GM23248 (cell line): Measurements from ENCODE around the gene GARNL3. TPM values are rescaled to one million over a fixed set of nuclear protein-coding genes. Genes with fewer than 3 reads are reported as not detected.
A peak's percentile ranks its signal among the peaks of the same experiment; 100 is the strongest.

Source experiments
- DNase-seq: peaks from one replicate; pipeline ENCODE4 v3.0.0-alpha.2; 2015
- H2AFZ ChIP-seq: fragments of 200-600 bp; sonication (generic); 2 replicates; pipeline ENCODE4 v1.6.1; 2016; ENCODE audit warnings: antibody characterized with exemption
- H3F3A ChIP-seq: fragments of 200-600 bp; sonication (generic); 2 replicates; pipeline ENCODE4 v1.6.1; 2016; ENCODE audit warnings: mild to moderate bottlenecking, antibody characterized with exemption, mixed run types; ENCODE audit not compliant: insufficient read depth
- H3K27ac ChIP-seq: fragments of 200-600 bp; sonication (generic); 2 replicates; pipeline ENCODE4 v1.5.1; 2016; ENCODE audit warnings: mild to moderate bottlenecking
- H3K27me3 ChIP-seq: fragments of 200-600 bp; sonication (generic); replicated peaks from 2 replicates; pipeline ENCODE4 v1.6.1; 2016; ENCODE audit warnings: mild to moderate bottlenecking; ENCODE audit not compliant: insufficient read depth
- H3K36me3 ChIP-seq: fragments of 200-600 bp; sonication (generic); 2 replicates; pipeline ENCODE4 v1.6.1; 2016; ENCODE audit warnings: low read depth, mild to moderate bottlenecking
- H3K4me1 ChIP-seq: fragments of 200-600 bp; sonication (generic); 2 replicates; pipeline ENCODE4 v1.6.1; 2016; ENCODE audit warnings: mild to moderate bottlenecking; ENCODE audit not compliant: insufficient read depth
- H3K4me2 ChIP-seq: fragments of 200-600 bp; sonication (generic); one replicate; pipeline ENCODE4 v1.6.1; 2016; ENCODE audit warnings: mild to moderate bottlenecking; ENCODE audit not compliant: unreplicated experiment
- H3K4me3 ChIP-seq: fragments of 200-600 bp; sonication (generic); 2 replicates; pipeline ENCODE4 v1.5.1; 2016; ENCODE audit warnings: mild to moderate bottlenecking
- H3K79me2 ChIP-seq: fragments of 200-600 bp; sonication (generic); 2 replicates; pipeline ENCODE4 v1.6.1; 2016; ENCODE audit warnings: mild to moderate bottlenecking; ENCODE audit not compliant: insufficient read depth
- H3K9ac ChIP-seq: fragments of 200-600 bp; sonication (generic); 2 replicates; pipeline ENCODE4 v1.6.1; 2016; ENCODE audit warnings: mild to moderate bottlenecking
- H3K9me2 ChIP-seq: fragments of 200-600 bp; sonication (generic); 2 replicates; pipeline ENCODE4 v1.6.1; 2016; ENCODE audit warnings: mixed run types, mild to moderate bottlenecking, moderate library complexity; ENCODE audit not compliant: insufficient read depth
- H3K9me3 ChIP-seq: fragments of 200-600 bp; sonication (generic); one replicate; pipeline ENCODE4 v1.6.1; 2017; ENCODE audit warnings: low read depth
- H4K20me1 ChIP-seq: fragments of 200-600 bp; sonication (generic); 2 replicates; pipeline ENCODE4 v1.6.0; 2016; ENCODE audit not compliant: insufficient read depth
- EZH2 ChIP-seq: fragments of 200-600 bp; sonication (generic); IDR thresholded peaks from 2 replicates; pipeline ENCODE4 v1.6.1; 2018; ENCODE audit warnings: antibody characterized with exemption, mild to moderate bottlenecking; ENCODE audit not compliant: insufficient read depth, poor library complexity, severe bottlenecking
- EZH2phosphoT487 ChIP-seq: fragments of 200-600 bp; sonication (generic); IDR thresholded peaks from 2 replicates; pipeline ENCODE4 v1.6.1; 2018; ENCODE audit warnings: antibody characterized with exemption, moderate library complexity, mild to moderate bottlenecking, low read depth; ENCODE audit not compliant: insufficient read depth
- whole genome bisulfite sequencing, 2 experiments: methylation state at CpG; one replicate each; pipeline ENCODE4 v1.1.6; 2015 to 2017; ENCODE audit warnings: low lambda C conversion rate in 2 of 2, low coverage in 1 of 2; ENCODE audit errors: missing lambda C conversion rate in 2 of 2; 5-methylcytosine and 5-hydroxymethylcytosine counted together
- in situ Hi-C: fragments of 300-500 bp; cut with MboI; formaldehyde crosslinking; loops from 2 replicates; pipeline ENCODE4 v1.15.0; 2020
- polyA plus RNA-seq: library from polyadenylated mRNA; unstranded; fragments of >200 nt; fragmentation: Nextera tagmentation; extraction: Ambion mirVana; gene quantifications from 2 replicates; pipeline ENCODE4 v1.2.1, GENCODE V29; 2016
- total RNA-seq: library from RNA; depleted of rRNA; stranded (reverse); fragments of >200 nt; shearing (Covaris generic); gene quantifications from 2 replicates; pipeline ENCODE4 v1.2.3, GENCODE V29; 2014

Gene GARNL3
- total and polyA plus RNA-seq, 2 experiments from 2014 or later, result 0.43 to 1.3 TPM

GRCh38 chr9:127388037-127388855 lies 123.7 kb downstream of the GARNL3 start:
- Histone ChIP-seq H3K27ac (no peak overlapping the region), H3F3A (peaks cover 8% of the 10 kb centered on the region), H3K9me2 (no peaks in the 10 kb centered on the region), H3K9me3 (no peaks in the 10 kb centered on the region), H3K79me2 (no peaks in the 10 kb centered on the region), H3K4me3 (no peak overlapping the region), H3K36me3 (no peaks in the 10 kb centered on the region), H4K20me1 (no peaks in the 10 kb centered on the region), H3K4me2 (no peak overlapping the region), H3K4me1 (0 out of 2 replicates have a peak, but pooled peaks cover 9% of the 10 kb centered on the region), H3K9ac (no peak overlapping the region), H3K27me3 (peaks cover 65% of the 10 kb centered on the region), H2AFZ (no peak overlapping the region)
- TF ChIP-seq EZH2phosphoT487 (peak; percentile 99), EZH2 (no peak)
- in situ Hi-C loops, result no loop called here
- WGBS, 2 experiments, result 52 to 53% methylated on average over 10 of the region's 10 CpGs
- DNase-seq, result peak; percentile 87

- H2AFZ ChIP-seq, result no peak overlapping the region
- no peaks in the 10 kb centered on the region for H3K9me3 ChIP-seq
- 0 out of 2 replicates have a peak, but pooled peaks cover 9% of the 10 kb centered on the region for H3K4me1 ChIP-seq
- no peak overlapping the region for H3K4me2 ChIP-seq
- peaks cover 8% of the 10 kb centered on the region for H3F3A ChIP-seq
- no peak overlapping the region for H3K27ac ChIP-seq
- H3K9ac ChIP-seq, result no peak overlapping the region
- DNase-seq, result no peak
- no peaks in the 10 kb centered on the region for H3K79me2 ChIP-seq
- no peak for TF ChIP-seq EZH2
- no peak for TF ChIP-seq EZH2phosphoT487
- in situ Hi-C loops, result no loop called here
- no peak overlapping the region for H3K4me3 ChIP-seq
- H3K9me2 ChIP-seq, result no peaks in the 10 kb centered on the region
- no peaks in the 10 kb centered on the region for H4K20me1 ChIP-seq
- H3K27me3 ChIP-seq, result peaks cover 63% of the 10 kb centered on the region
- 79 to 88% methylated on average over 6 of the region's 6 CpGs for WGBS, 2 experiments
- H3K36me3 ChIP-seq, result no peaks in the 10 kb centered on the region
Measured at GRCh38 chr9:127388856-127389238, 124.3 kb downstream of the GARNL3 start.

GRCh38 chr9:127389381-127390247 lies 125.0 kb downstream of the GARNL3 start:
- Histone ChIP-seq H3K9me3 (no peaks in the 10 kb centered on the region), H3K9ac (no peak overlapping the region), H3K79me2 (no peaks in the 10 kb centered on the region), H3K27ac (no peak overlapping the region), H3K4me1 (0 out of 2 replicates have a peak, but pooled peaks cover 9% of the 10 kb centered on the region), H3K36me3 (no peaks in the 10 kb centered on the region), H3K4me3 (no peak overlapping the region), H3F3A (peaks cover 8% of the 10 kb centered on the region), H2AFZ (no peak overlapping the region), H3K4me2 (no peak overlapping the region), H4K20me1 (no peaks in the 10 kb centered on the region), H3K27me3 (peaks cover 57% of the 10 kb centered on the region), H3K9me2 (no peaks in the 10 kb centered on the region)
- WGBS, 2 experiments, result 60 to 63% methylated on average over 4 of the region's 4 CpGs
- TF ChIP-seq EZH2, result no peak
- no peak for TF ChIP-seq EZH2phosphoT487
- DNase-seq, result no peak
- in situ Hi-C loops, result no loop called here

GRCh38 chr9:127390248-127390545 lies 125.6 kb downstream of the GARNL3 start:
- no peak for DNase-seq
- peaks cover 58% of the 10 kb centered on the region for H3K27me3 ChIP-seq
- WGBS, 2 experiments, result 50 to 53% methylated on average over 2 of the region's 2 CpGs

More at GRCh38 chr9:127390248-127390545, 125.6 kb downstream of the GARNL3 start:
- Histone ChIP-seq H3K36me3 (no peaks in the 10 kb centered on the region), H4K20me1 (no peaks in the 10 kb centered on the region), H3K9ac (no peak overlapping the region), H3K9me3 (no peaks in the 10 kb centered on the region), H3K27ac (no peak overlapping the region), H2AFZ (no peak overlapping the region), H3K9me2 (no peaks in the 10 kb centered on the region), H3K79me2 (no peaks in the 10 kb centered on the region), H3K4me2 (no peak overlapping the region), H3K4me3 (no peak overlapping the region), H3F3A (peaks cover 8% of the 10 kb centered on the region), H3K4me1 (0 out of 2 replicates have a peak, but pooled peaks cover 9% of the 10 kb centered on the region)
- in situ Hi-C loops, result no loop called here
- TF ChIP-seq EZH2, result no peak
- TF ChIP-seq EZH2phosphoT487, result no peak
